IMR-90 (cell line): Measurements from ENCODE around the gene CRISPLD2. TPM values are rescaled to one million over a fixed set of nuclear protein-coding genes. Genes with fewer than 3 reads are reported as not detected.

ENCODE experiments used
- ATAC-seq: fragments of 200-7000 bp; cut with Tn5 transposase; 2 replicates; pipeline ENCODE4 v1.9.1; 2020; ENCODE audit warnings: low read depth, mild to moderate bottlenecking, moderate library complexity
- BruUV-seq: library from RNA; stranded (reverse); fragments of 400-500 nt; replicated peaks from 2 replicates; lab custom pipeline; 2021; lab: Mats Ljungman, UMichigan
- CTCF ChIA-PET: fragments of 300-600 bp; formaldehyde crosslinking; extraction: SDS; loops from one replicate; lab custom pipeline; 2021; ENCODE audit warnings: antibody characterized with exemption; lab: Yijun Ruan, JAX
- POLR2A ChIA-PET: fragments of 300-600 bp; sonication (Branson Sonifier 250); formaldehyde crosslinking; loops from one replicate; lab custom pipeline; 2022; ENCODE audit warnings: antibody characterized with exemption; ENCODE audit not compliant: unreplicated experiment; lab: Charles Lee
- DNase-seq: peaks from one replicate; pipeline ENCODE4 v3.0.0; 2013
- H2AFZ ChIP-seq: replicated peaks from 2 replicates; pipeline ENCODE3; 2013; ENCODE audit warnings: low read length, mild to moderate bottlenecking; ENCODE audit not compliant: poor library complexity
- H2AK5ac ChIP-seq: 2 replicates; pipeline ENCODE4 v1.6.1; 2013; ENCODE audit warnings: low read depth, low read length, inconsistent platforms
- H2AK9ac ChIP-seq: replicated peaks from 2 replicates; pipeline ENCODE3; 2013; ENCODE audit warnings: mild to moderate bottlenecking, low read depth, low read length, moderate library complexity; ENCODE audit not compliant: poor library complexity
- H2BK120ac ChIP-seq: 2 replicates; pipeline ENCODE4 v1.6.1; 2013; ENCODE audit warnings: low read depth, low read length, inconsistent platforms
- H2BK15ac ChIP-seq: 3 replicates; pipeline ENCODE4 v1.6.1; 2013; ENCODE audit warnings: low read depth, low read length, inconsistent platforms
- H2BK20ac ChIP-seq: 2 replicates; pipeline ENCODE4 v1.6.1; 2013; ENCODE audit warnings: low read depth, mild to moderate bottlenecking, inconsistent platforms, low read length, moderate library complexity
- H2BK5ac ChIP-seq: 2 replicates; pipeline ENCODE4 v1.6.1; 2013; ENCODE audit warnings: mild to moderate bottlenecking, low read depth, low read length, inconsistent platforms; ENCODE audit not compliant: poor library complexity, severe bottlenecking
- H3K14ac ChIP-seq: replicated peaks from 2 replicates; pipeline ENCODE4 v1.6.1; 2013; ENCODE audit warnings: low read depth, low read length, inconsistent platforms
- H3K18ac ChIP-seq: 2 replicates; pipeline ENCODE4 v1.6.1; 2013; ENCODE audit warnings: low read depth, low read length, control low read depth
- H3K23ac ChIP-seq: 2 replicates; pipeline ENCODE4 v1.6.1; 2013; ENCODE audit warnings: low read depth, low read length, inconsistent platforms
- H3K27ac ChIP-seq: 2 replicates; pipeline ENCODE4 v1.5.1; 2013; ENCODE audit warnings: mild to moderate bottlenecking, control low read depth, low read length; ENCODE audit not compliant: insufficient read depth
- H3K27me3 ChIP-seq: 2 replicates; pipeline ENCODE4 v1.6.1; 2013; ENCODE audit warnings: low read length; ENCODE audit not compliant: control insufficient read depth, insufficient read depth
- H3K36me3 ChIP-seq: 2 replicates; pipeline ENCODE4 v1.6.1; 2013; ENCODE audit warnings: low read length, mixed read lengths; ENCODE audit not compliant: control insufficient read depth, insufficient read depth
- H3K4ac ChIP-seq: 2 replicates; pipeline ENCODE4 v1.6.1; 2013; ENCODE audit warnings: low read depth, low read length, inconsistent platforms
- H3K4me1 ChIP-seq: 2 replicates; pipeline ENCODE4 v1.6.1; 2013; ENCODE audit warnings: low read length, mixed read lengths; ENCODE audit not compliant: control insufficient read depth, insufficient read depth
- H3K4me2 ChIP-seq: 2 replicates; pipeline ENCODE4 v1.6.1; 2013; ENCODE audit warnings: low read depth, mild to moderate bottlenecking, control low read depth, low read length, moderate library complexity
- H3K4me3 ChIP-seq: 2 replicates; pipeline ENCODE4 v1.5.1; 2013; ENCODE audit warnings: low read depth, mild to moderate bottlenecking, control low read depth, low read length, moderate library complexity; ENCODE audit not compliant: insufficient read depth
- H3K56ac ChIP-seq: 2 replicates; pipeline ENCODE4 v1.6.1; 2013; ENCODE audit warnings: low read length, inconsistent platforms; ENCODE audit not compliant: insufficient read depth; ENCODE audit errors: extremely low read depth
- H3K79me1 ChIP-seq, 2 experiments: 2 replicates each; pipeline ENCODE4 v1.6.1; 2013; ENCODE audit warnings: low read length in 2 of 2, inconsistent platforms in 1 of 2, low read depth in 1 of 2
- H3K9ac ChIP-seq: 2 replicates; pipeline ENCODE4 v1.6.1; 2013; ENCODE audit warnings: low read depth, low read length, control low read depth
- H3K9me1 ChIP-seq: 2 replicates; pipeline ENCODE4 v1.6.1; 2013; ENCODE audit warnings: low read length, inconsistent platforms; ENCODE audit not compliant: insufficient read depth
- H3K9me3 ChIP-seq: 2 replicates; pipeline ENCODE4 v1.6.1; 2013; ENCODE audit warnings: low read length; ENCODE audit not compliant: control insufficient read depth, insufficient read depth
- H4K20me1 ChIP-seq: 2 replicates; pipeline ENCODE4 v1.6.1; 2013; ENCODE audit warnings: low read length, inconsistent platforms; ENCODE audit not compliant: insufficient read depth
- H4K5ac ChIP-seq: 2 replicates; pipeline ENCODE4 v1.6.1; 2013; ENCODE audit warnings: mild to moderate bottlenecking, low read depth, low read length, control low read depth
- H4K8ac ChIP-seq, 2 experiments: 2 replicates each; pipeline ENCODE4 v1.6.1; 2013; ENCODE audit warnings: low read depth in 2 of 2, low read length in 2 of 2, control low read depth in 1 of 2, inconsistent platforms in 1 of 2
- H4K91ac ChIP-seq: 2 replicates; pipeline ENCODE4 v1.6.1; 2013; ENCODE audit warnings: low read depth, low read length, inconsistent platforms; ENCODE audit not compliant: insufficient read depth
- BHLHE40 ChIP-seq: fragments of 150-350 bp; IDR thresholded peaks from 2 replicates; pipeline ENCODE4 v1.6.1; 2016; ENCODE audit warnings: mild to moderate bottlenecking, low read depth, low read length
- CEBPB ChIP-seq: IDR thresholded peaks from 2 replicates; pipeline ENCODE4 v1.6.1; 2012; ENCODE audit warnings: low read depth, low read length, improper control_type of control experiment
- CHD1 ChIP-seq: IDR thresholded peaks from 2 replicates; pipeline ENCODE4 v1.6.1; 2012; ENCODE audit warnings: low read depth, low read length, improper control_type of control experiment
- CTCF ChIP-seq: conservative IDR thresholded peaks from 2 replicates; pipeline ENCODE4 v1.5.1; 2012; ENCODE audit warnings: mild to moderate bottlenecking, low read depth, low read length, improper control_type of control experiment
- ELK1 ChIP-seq: fragments of 150-350 bp; IDR thresholded peaks from 2 replicates; pipeline ENCODE4 v1.6.1; 2016; ENCODE audit warnings: low read depth, mild to moderate bottlenecking, low read length, moderate library complexity, borderline replicate concordance
- FOS ChIP-seq: fragments of 150-350 bp; IDR thresholded peaks from 2 replicates; pipeline ENCODE4 v1.6.1; 2016; ENCODE audit warnings: low read depth, low read length
- MAFK ChIP-seq: IDR thresholded peaks from 2 replicates; pipeline ENCODE4 v1.6.1; 2012; ENCODE audit warnings: low read depth, low read length, improper control_type of control experiment
- MAZ ChIP-seq: IDR thresholded peaks from 2 replicates; pipeline ENCODE4 v1.6.1; 2012; ENCODE audit warnings: low read depth, mild to moderate bottlenecking, low read length, improper control_type of control experiment, moderate library complexity, borderline replicate concordance
- MXI1 ChIP-seq: IDR thresholded peaks from 2 replicates; pipeline ENCODE4 v1.6.1; 2012; ENCODE audit warnings: low read depth, mild to moderate bottlenecking, low read length, moderate library complexity, borderline replicate concordance
- NFE2L2 ChIP-seq: fragments of 150-350 bp; IDR thresholded peaks from 2 replicates; pipeline ENCODE4 v1.6.1; 2016; ENCODE audit warnings: low read depth, mild to moderate bottlenecking, low read length
- POLR2A ChIP-seq: IDR thresholded peaks from 2 replicates; pipeline ENCODE4 v1.6.1; 2012; ENCODE audit warnings: mild to moderate bottlenecking, low read depth, low read length
- RAD21 ChIP-seq: IDR thresholded peaks from 2 replicates; pipeline ENCODE4 v1.6.1; 2012; ENCODE audit warnings: low read length, improper control_type of control experiment
- RCOR1 ChIP-seq: IDR thresholded peaks from 2 replicates; pipeline ENCODE4 v1.6.1; 2012; ENCODE audit warnings: mild to moderate bottlenecking, low read length, improper control_type of control experiment; ENCODE audit not compliant: insufficient replicate concordance
- RFX5 ChIP-seq: IDR thresholded peaks from 2 replicates; pipeline ENCODE4 v1.8.0; 2012; ENCODE audit warnings: low read depth, mild to moderate bottlenecking, low read length, moderate library complexity
- SMC3 ChIP-seq: fragments of 150-350 bp; IDR thresholded peaks from 2 replicates; pipeline ENCODE4 v1.6.1; 2016; ENCODE audit warnings: low read depth, mild to moderate bottlenecking, antibody characterized with exemption, low read length, moderate library complexity
- USF2 ChIP-seq: fragments of 150-350 bp; IDR thresholded peaks from 2 replicates; pipeline ENCODE4 v1.6.1; 2017; ENCODE audit warnings: mild to moderate bottlenecking, antibody characterized with exemption, low read length, low read depth
- WGBS, 2 experiments: methylation state at CpG; one replicate each; pipeline versions ENCODE4 v1.1.5 to v1.1.7; 2013; ENCODE audit warnings: missing lambda C conversion rate in 2 of 2; ENCODE audit not compliant: insufficient read length in 1 of 2; ENCODE audit errors: extremely low coverage in 2 of 2; 5-methylcytosine and 5-hydroxymethylcytosine counted together
- dilution Hi-C: fragments of 300-500 bp; cut with HindIII; formaldehyde crosslinking; loops from one replicate; pipeline ENCODE4 v1.14.3; 2018; ENCODE audit warnings: low sequenced_read_pairs; ENCODE audit not compliant: unreplicated experiment
- in situ Hi-C: fragments of 300-500 bp; cut with MboI; formaldehyde crosslinking; loops from 3 replicates; pipeline ENCODE4 v1.14.3; 2019; ENCODE audit warnings: low sequenced_read_pairs, inconsistent platforms, mixed read lengths
- intact Hi-C: fragments of 100-400 bp; cut with micrococcal nuclease; formaldehyde crosslinking; loops from 2 replicates; pipeline ENCODE4 v1.10.0; 2022
- polyA plus RNA-seq, 3 experiments: library from polyadenylated mRNA; depleted of rRNA; stranded (reverse); fragments of >200 nt; gene quantifications; 2 replicates each; pipeline ENCODE4 v1.2.3, GENCODE V29; 2012; ENCODE audit warnings: low replicate concordance in 1 of 3
- total RNA-seq: library from RNA; depleted of rRNA; stranded (reverse); fragments of >200 nt; gene quantifications from 2 replicates; pipeline ENCODE4 v1.2.3, GENCODE V29; 2012

The CRISPLD2 gene
- total and polyA plus RNA-seq, 2 of the 4 experiments (the other 2 are of a cell fraction): 23.1 to 37.5 TPM

- no peak for TF ChIP-seq BHLHE40
- TF ChIP-seq RAD21: no peak
- no peak for TF ChIP-seq RCOR1
- no peak for TF ChIP-seq SMC3
- no peak for TF ChIP-seq USF2
- TF ChIP-seq NFE2L2: no peak
- no peak for TF ChIP-seq POLR2A
- no peak for TF ChIP-seq MXI1
- TF ChIP-seq FOS: no peak
- no peak for TF ChIP-seq MAZ
- no peak for TF ChIP-seq CEBPB
- TF ChIP-seq RFX5: no peak
- TF ChIP-seq ELK1: no peak
- no peak for TF ChIP-seq MAFK
- no peak for TF ChIP-seq CTCF
- TF ChIP-seq CHD1: no peak
- dilution Hi-C loops (no loop called here), in situ Hi-C loops (no loop called here), intact Hi-C loops (no loop called here)
- Histone ChIP-seq H2AK5ac (peak overlapping the region; percentile 20; the same call in 1 of the 2 replicates), H4K8ac (no peak overlapping the region), H3K27ac (no peak overlapping the region), H3K4me2 (no peak overlapping the region), H3K27me3 (no peaks in the 10 kb centered on the region), H3K18ac (no peak overlapping the region), H3K36me3 (peaks cover 59% of the 10 kb centered on the region), H2AK9ac (no peak overlapping the region), H4K5ac (no peak overlapping the region), H3K9ac (no peak overlapping the region), H3K23ac (no peak overlapping the region), H2AFZ (no peak overlapping the region), H3K9me3 (no peaks in the 10 kb centered on the region), H3K56ac (no peak overlapping the region), H3K9me1 (peaks cover 4% of the 10 kb centered on the region), H2BK120ac (no peak overlapping the region), H2BK15ac (no peak overlapping the region), H3K4ac (no peak overlapping the region; the same call in 1 of the 2 replicates), H4K91ac (no peak overlapping the region), H3K79me1 (peaks cover 2 to 6% of the 10 kb centered on the region in 2 experiments; a peak in 1 of 4 replicates), H3K4me3 (no peak overlapping the region), H2BK5ac (no peak overlapping the region), H3K4me1 (peaks cover 5% of the 10 kb centered on the region), H4K20me1 (no peaks in the 10 kb centered on the region), H2BK20ac (no peak overlapping the region), H3K14ac (no peak overlapping the region)
- WGBS, 2 experiments: 100% methylated on average over 1 of the region's 6 CpGs; no CpG with 5 or more reads in 1 of the 2 experiments
- DNase-seq (no peak), ATAC-seq (no peak)
- POLR2A ChIA-PET: no interaction called here
- no TSS peak for BruUV-seq
- CTCF ChIA-PET: interaction anchor here (0.6 kb wide), 1 partner anchor 131 kb away, joined by 3 read pairs; no protein-coding TSS in a partner anchor
Measured at GRCh38 chr16:84884246-84884595, 64.4 kb downstream of the CRISPLD2 start.
